Measurements from ENCODE around the gene ADCK1.

DNA sequence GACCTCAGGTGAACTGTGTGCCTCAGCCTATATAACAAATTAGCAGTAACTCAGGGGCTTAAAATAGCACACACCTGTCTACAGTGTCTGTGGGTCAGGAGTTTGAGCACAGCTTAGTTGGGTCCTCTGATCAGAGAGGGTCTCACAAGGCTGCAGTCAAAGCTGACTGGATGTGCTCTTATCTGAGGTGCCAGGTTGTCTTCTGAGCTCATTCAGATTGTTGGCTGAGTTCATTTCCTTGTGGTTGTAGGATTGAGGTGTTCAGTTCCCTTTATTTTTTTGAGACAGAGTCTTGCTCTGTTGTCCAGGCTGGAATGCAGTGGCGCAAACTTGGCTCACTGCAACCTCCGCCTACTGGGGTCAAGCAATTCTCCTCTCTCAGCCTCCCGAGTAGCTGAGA lies 164.7 kb downstream of the ADCK1 start:
- no peak for TF ChIP-seq YY1 (IDR thresholded peaks at IDR 0.05; ENCODE audit: insufficient read depth, insufficient read length)
- no peak for TF ChIP-seq ZNF274 (IDR thresholded peaks at IDR 0.05; ENCODE audit: low read depth, low read length)

All from NT2/D1 (cell line).